Sigmoid colon (tissue), 7 donors: ENCODE measurements around the gene MOB3B. TPM values are rescaled to one million over a fixed set of nuclear protein-coding genes. Genes with fewer than 3 reads are reported as not detected.
A peak's percentile ranks its signal among the peaks of the same experiment; 100 is the strongest.

Experiments
- DNase-seq: peaks from one replicate; pipeline ENCODE4 v3.0.0-alpha.2; 2019
- H3K27ac ChIP-seq, 4 donors: fragments of 200-600 bp; sonication (generic); one replicate each; pipeline ENCODE4 v1.5.1; 2016 to 2019; ENCODE audit warnings: mild to moderate bottlenecking in 1 of 4
- H3K27me3 ChIP-seq, 3 donors: fragments of 200-600 bp; sonication (generic); one replicate each; pipeline ENCODE4 v1.5.1; 2019; ENCODE audit warnings: mild to moderate bottlenecking in 1 of 3
- H3K36me3 ChIP-seq, 4 donors: fragments of 200-600 bp; sonication (generic); one replicate each; pipeline ENCODE4 v1.5.1; 2016 to 2019
- H3K4me1 ChIP-seq, 4 donors: fragments of 200-600 bp; sonication (generic); one replicate each; pipeline ENCODE4 v1.5.1; 2017 to 2019
- H3K4me3 ChIP-seq, 4 donors: fragments of 200-600 bp; sonication (generic); one replicate each; pipeline ENCODE4 v1.5.1; 2017 to 2019; ENCODE audit warnings: mild to moderate bottlenecking in 2 of 4, moderate library complexity in 1 of 4
- H3K9me3 ChIP-seq, 4 donors: fragments of 200-600 bp in 3 of 4; sonication (generic) in 3 of 4; one replicate each; pipeline versions ENCODE4 v1.5.1 to v1.6.1; 2013 to 2019
- CTCF ChIP-seq, 4 experiments: fragments of 450-650 bp in 3 of 4; fragments of 200-600 bp in 1 of 4; IDR thresholded peaks; one replicate each; pipeline ENCODE4 v1.5.1; 2016 to 2019; ENCODE audit warnings: antibody characterized with exemption in 4 of 4, mild to moderate bottlenecking in 3 of 4, moderate library complexity in 2 of 4
- EP300 ChIP-seq, 4 donors: sonication (generic); formaldehyde crosslinking; IDR thresholded peaks; one replicate each; pipeline ENCODE4 v1.6.1; 2017; ENCODE audit warnings: antibody characterized with exemption in 4 of 4
- POLR2A ChIP-seq, 2 donors: fragments of 450-650 bp; IDR thresholded peaks; one replicate each; pipeline ENCODE4 v1.6.1; 2016; ENCODE audit warnings: antibody characterized with exemption in 2 of 2, mild to moderate bottlenecking in 2 of 2, moderate library complexity in 2 of 2
- POLR2AphosphoS5 ChIP-seq, 4 donors: sonication (generic); formaldehyde crosslinking; IDR thresholded peaks; one replicate each; pipeline ENCODE4 v1.6.1; 2017; ENCODE audit warnings: antibody characterized with exemption in 4 of 4
- WGBS, 2 donors: extraction: QIAGEN DNeasy Blood & Tissue Kit; methylation state at CpG; one replicate each; pipeline ENCODE4 v1.1.7; 2013; 5-methylcytosine and 5-hydroxymethylcytosine counted together
- intact Hi-C: fragments of 100-400 bp; cut with DNase I; formaldehyde crosslinking; loops from one replicate; pipeline ENCODE4 v1.15.1; 2023
- polyA plus RNA-seq, 3 donors: library from polyadenylated mRNA; stranded (reverse); fragments of 200-250 nt; gene quantifications; one replicate each; pipeline ENCODE4 v1.2.3, GENCODE V29; 2013
- total RNA-seq, 4 donors: library from RNA; depleted of rRNA; stranded (reverse); fragments of >200 nt; gene quantifications; one replicate each; pipeline ENCODE4 v1.1.0, GENCODE V29; 2016
- donor health status: healthy with polysubstance abuse.
- donor health status: Bipolar disorder and iron deficiency.
- donor health status: healthy.

MOB3B gene
- total and polyA plus RNA-seq, 7 donors, result 6.9 to 23.4 (median 16.1) TPM

DNA sequence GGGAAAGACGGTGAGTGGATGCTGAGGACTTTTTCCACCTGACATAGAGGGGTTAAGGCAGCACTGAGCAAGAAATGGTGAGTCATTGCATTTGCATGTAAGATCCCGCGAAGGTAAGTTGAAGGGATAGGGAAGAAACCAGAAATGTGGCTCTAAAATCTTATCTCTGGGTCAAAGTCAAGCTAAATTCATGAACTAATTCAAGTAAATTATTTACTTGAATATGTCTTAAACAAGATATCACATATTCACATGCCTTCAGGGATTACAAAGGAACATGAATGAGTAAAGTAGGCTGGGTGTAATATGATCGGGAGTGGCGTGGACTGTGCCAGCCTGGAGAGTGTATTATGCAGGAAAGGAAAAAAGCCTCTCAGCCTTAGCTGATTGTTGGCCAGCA, 158.2 kb downstream of the MOB3B start:
- TF ChIP-seq EP300 (IDR thresholded peaks at IDR 0.05) (no peak), POLR2A (IDR thresholded peaks at IDR 0.05) (no peak), POLR2AphosphoS5 (IDR thresholded peaks at IDR 0.05) (no peak), CTCF (IDR thresholded peaks at IDR 0.05) (no peak)
- H3K4me1 ChIP-seq, result peaks cover 0 to 42% (median 14%) of the 10 kb centered on the region in 4 donors
- no peak overlapping the region for H3K4me3 ChIP-seq
- H3K27ac ChIP-seq, result no peak overlapping the region
- no peaks in the 10 kb centered on the region for H3K36me3 ChIP-seq
- no peak for DNase-seq
- intact Hi-C loops, result no loop called here
- H3K27me3 ChIP-seq, result no peaks in the 10 kb centered on the region
- WGBS, 2 donors, result 16 to 68% methylated on average over 5 of the region's 5 CpGs
- H3K9me3 ChIP-seq, result no peaks in the 10 kb centered on the region

- H3K4me1 ChIP-seq, result peaks cover 0 to 52% (median 23%) of the 10 kb centered on the region in 4 donors
- TF ChIP-seq POLR2A (IDR thresholded peaks at IDR 0.05) (no peak), EP300 (IDR thresholded peaks at IDR 0.05) (no peak), CTCF (IDR thresholded peaks at IDR 0.05) (no peak), POLR2AphosphoS5 (IDR thresholded peaks at IDR 0.05) (no peak)
- no peaks in the 10 kb centered on the region for H3K27me3 ChIP-seq
- no peak overlapping the region for H3K27ac ChIP-seq
- no peak for DNase-seq
- 64 to 76% methylated on average over 5 of the region's 5 CpGs for WGBS, 2 donors
- H3K4me3 ChIP-seq, result no peak overlapping the region
- intact Hi-C loops, result no loop called here
- no peaks in the 10 kb centered on the region for H3K9me3 ChIP-seq
- no peaks in the 10 kb centered on the region for H3K36me3 ChIP-seq
Measured at GRCh38 chr9:27369591-27369990, 160.0 kb downstream of the MOB3B start.

DNA sequence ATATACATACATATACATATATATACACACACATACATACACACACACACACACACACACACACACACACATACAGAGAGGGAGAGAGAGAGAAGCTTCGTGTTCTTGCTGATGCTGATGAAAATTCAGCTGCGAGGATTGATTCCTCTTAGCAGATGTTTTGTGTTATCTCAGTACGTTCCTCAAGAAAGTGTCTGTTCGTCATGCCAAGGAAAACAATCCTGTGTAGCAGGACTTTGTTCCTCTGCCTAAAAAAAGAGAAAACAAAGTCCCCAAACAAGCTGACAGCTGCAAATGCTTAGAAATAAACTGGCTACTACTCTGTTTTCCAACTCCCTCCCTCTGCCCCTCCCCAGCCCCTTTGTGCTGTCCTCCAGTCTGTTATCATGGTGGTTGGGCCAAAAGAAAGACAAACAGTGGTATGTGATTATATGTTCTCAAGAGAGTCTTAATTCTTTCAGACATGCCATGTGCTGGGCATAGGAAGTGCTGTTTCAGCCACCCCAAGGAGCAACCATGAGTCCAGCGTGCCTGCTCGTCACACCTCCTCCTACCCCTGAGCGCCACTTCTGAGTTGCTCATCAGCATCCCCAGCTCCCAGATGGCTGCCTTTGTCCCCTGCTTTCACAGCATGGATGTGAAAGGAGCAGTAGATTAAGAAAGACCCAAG, 161.2 kb downstream of the MOB3B start:
- peak overlapping the region in 2 of 4 donors; percentile 5 to 34 for H3K27ac ChIP-seq
- no peaks in the 10 kb centered on the region for H3K36me3 ChIP-seq
- H3K4me3 ChIP-seq, result no peak overlapping the region
- H3K4me1 ChIP-seq, result peaks cover 0 to 52% (median 23%) of the 10 kb centered on the region in 4 donors
- DNase-seq, result no peak
- intact Hi-C loops, result no loop called here
- H3K27me3 ChIP-seq, result no peaks in the 10 kb centered on the region
- TF ChIP-seq POLR2A (IDR thresholded peaks at IDR 0.05) (no peak), POLR2AphosphoS5 (IDR thresholded peaks at IDR 0.05) (no peak), EP300 (IDR thresholded peaks at IDR 0.05) (no peak), CTCF (IDR thresholded peaks at IDR 0.05) (no peak)
- H3K9me3 ChIP-seq, result no peaks in the 10 kb centered on the region
- 29 to 58% methylated on average over 7 of the region's 7 CpGs for WGBS, 2 donors

GRCh38 chr9:27367921-27368315, 161.7 kb downstream of the MOB3B start:
- intact Hi-C loops, result no loop called here

More at GRCh38 chr9:27367921-27368315, 161.7 kb downstream of the MOB3B start:
- H3K4me1 ChIP-seq, result peaks cover 0 to 49% (median 23%) of the 10 kb centered on the region in 4 donors
- TF ChIP-seq POLR2AphosphoS5 (IDR thresholded peaks at IDR 0.05), result no peak
- TF ChIP-seq CTCF (IDR thresholded peaks at IDR 0.05), result no peak
- TF ChIP-seq POLR2A (IDR thresholded peaks at IDR 0.05), result no peak
- TF ChIP-seq EP300 (IDR thresholded peaks at IDR 0.05), result no peak
- H3K36me3 ChIP-seq, result no peaks in the 10 kb centered on the region
- WGBS, 2 donors, result 43 to 53% methylated on average over 3 of the region's 3 CpGs
- H3K9me3 ChIP-seq, result no peaks in the 10 kb centered on the region
- DNase-seq, result no peak
- H3K27ac ChIP-seq, result no peak overlapping the region
- H3K27me3 ChIP-seq, result no peaks in the 10 kb centered on the region
- H3K4me3 ChIP-seq, result no peak overlapping the region
